ENCODE results near the gene CTNNB1.

Gene CTNNB1

GRCh38 chr3:41193794-41194539, 5.3 kb upstream of the CTNNB1 start:
- no peak for DNase-seq (ENCODE audit: low read depth)

GRCh38 chr3:41194701-41195100, 4.6 kb upstream of the CTNNB1 start:
- no peak for DNase-seq (ENCODE audit: low read depth)

DNA sequence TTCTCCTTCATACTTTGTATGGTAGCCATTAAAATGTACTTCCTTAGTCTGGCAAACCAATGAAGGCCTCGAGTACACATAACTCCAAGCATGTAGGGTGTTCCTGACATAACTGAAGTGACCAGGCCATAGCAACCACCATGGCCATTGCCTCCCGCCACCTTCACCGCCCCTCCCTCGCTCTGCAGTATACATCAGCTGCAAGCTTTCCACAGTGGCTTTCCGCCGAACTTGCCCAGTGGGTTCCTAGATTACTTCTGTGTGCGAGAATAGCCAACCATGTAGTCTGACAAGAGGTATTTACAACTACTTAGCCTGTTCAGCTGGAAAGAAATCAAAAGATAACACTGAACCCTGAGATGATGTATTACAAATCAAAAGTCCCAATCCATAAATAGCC, 3.4 kb upstream of the CTNNB1 start:
- no peak for DNase-seq (ENCODE audit: low read depth)

DNA sequence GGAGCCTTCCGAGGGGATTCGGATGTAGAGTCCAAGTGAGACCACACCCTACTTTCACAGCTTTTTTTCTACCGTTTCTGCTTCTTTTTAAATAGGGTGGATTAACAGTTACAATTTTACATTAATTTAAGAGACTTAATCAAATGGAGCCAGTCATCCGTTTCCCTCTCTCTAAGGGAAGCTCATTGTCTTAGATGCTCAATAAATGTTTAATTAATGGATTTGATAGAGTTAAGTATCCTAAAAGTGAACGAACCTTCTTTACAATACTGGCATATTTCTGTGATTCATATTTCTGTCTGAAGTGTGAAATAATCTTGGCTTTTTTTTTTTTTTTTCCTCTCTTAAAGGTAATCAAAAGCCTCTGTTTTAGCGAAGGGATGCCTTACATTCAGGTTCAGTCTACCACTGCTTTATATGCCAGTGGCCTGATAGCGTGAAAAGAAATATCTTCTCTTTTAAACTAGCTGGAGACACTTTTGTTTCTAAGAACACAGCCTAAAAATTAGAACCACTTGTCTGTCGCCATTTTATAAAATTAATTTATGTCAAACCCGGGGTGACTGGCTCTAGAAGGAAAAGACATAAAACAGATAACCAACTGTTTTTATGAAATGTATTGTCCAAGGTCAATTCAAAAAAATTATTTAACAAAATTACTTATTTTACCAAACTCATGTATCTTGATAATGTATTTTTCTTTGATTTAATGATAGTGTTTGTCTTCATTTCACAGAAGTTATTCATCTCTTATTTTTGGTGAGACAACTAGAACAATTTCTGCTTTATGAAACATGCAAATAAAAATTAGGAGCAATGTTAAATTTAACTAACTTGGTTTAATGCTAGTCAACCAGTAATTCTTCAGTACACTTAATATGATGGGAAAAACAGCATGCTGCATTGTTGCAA, 2.5 kb upstream of the CTNNB1 start:
- no peak for DNase-seq (ENCODE audit: low read depth)

DNA sequence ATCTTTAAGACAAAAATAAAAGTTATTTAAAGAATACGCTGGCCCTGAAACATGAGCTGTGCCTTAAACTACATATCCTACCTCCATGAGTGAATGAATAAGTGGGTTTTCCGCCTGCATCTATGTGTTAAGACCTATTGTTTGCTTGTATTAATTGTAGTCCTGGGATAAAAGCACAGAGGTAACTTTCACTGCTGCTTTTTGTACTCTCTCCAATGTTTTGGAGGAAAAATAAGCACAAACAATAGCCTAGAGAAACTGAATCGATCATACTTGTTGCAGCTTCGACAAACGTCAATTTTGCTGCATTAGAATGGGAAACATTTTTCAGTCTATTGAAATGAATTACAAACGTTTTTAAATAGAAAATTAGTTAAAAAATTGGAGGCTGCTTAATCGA, 1.3 kb upstream of the CTNNB1 start:
- no peak for DNase-seq (ENCODE audit: low read depth)

DNA sequence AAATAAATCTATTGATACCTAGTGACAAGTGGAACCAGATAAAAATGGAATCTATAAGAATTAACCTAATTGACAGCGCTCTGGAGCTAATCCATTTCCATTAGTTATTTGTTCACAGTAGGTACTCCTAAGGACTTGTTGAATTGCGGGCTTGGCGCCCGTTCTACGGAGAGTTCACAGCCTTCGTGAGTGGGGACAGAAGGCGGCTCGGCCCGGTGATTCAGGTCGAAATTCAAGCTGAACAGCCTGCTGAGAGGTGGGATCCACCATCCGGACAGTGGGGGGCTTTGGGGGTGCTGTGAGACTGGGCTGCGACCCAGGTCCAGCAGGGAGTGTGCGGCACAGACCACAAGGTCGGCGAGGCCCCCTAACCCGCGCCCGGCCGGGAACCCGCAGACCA, 779 bp upstream of the CTNNB1 start:
- no peak for DNase-seq (ENCODE audit: low read depth)

DNA sequence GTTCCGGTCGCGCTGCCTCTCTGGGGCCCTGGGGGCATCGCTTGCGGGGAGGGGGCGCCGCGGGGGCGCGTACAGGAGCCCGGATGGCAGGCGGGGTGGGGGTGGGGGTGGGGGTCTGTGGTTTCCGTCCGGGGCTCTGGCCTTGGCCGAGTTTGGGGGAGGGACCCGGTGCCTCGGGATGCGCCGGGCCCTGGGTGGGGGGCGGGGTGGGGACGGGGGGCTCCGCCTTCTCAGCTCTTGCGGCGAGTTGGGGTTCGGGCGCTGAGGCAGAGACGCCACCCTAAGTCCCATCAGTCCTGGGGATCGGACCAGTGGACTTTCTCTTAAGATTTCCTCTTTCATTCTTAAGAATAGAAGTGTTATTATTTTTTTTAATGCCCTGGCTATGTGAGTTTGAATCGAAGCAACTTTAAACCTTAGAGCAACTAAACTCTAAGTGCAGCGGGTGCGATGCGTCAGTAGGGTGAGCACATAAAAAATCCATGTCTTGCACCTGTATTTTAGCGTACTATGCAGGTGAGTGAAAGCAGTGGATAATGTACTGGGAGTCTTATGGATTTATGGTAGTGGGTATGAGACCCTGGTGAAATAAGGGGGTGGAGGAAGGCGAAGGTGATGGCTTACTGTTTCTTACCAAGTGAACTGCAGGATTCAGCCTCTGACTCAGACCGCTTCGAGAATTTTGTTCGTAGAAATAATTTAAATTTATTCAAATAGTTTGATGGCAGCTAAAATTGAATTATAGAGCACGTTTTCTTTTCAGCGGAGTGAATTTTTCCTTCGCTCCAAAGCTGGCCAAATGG, 762 bp downstream of the CTNNB1 start:
- no peak for DNase-seq (ENCODE audit: low read depth)

DNA sequence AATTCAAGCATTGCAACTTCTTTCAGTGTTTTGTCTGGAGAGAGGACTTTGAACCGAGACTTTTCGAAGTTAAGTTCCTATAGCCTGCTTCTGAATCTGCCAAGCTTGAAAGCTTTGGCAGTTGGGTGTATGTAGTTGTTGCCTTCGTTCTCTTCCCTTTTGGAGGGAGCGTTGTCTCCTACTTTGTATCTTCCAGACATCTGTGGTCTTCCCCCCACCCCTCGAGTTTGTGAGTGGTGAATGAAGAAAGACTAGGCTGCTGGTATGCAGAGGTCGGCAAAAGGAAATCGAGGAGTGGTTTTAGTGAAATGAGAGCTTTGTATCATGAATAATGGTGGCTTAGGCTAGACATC, 1.3 kb downstream of the CTNNB1 start:
- no peak for DNase-seq (ENCODE audit: low read depth)

DNA sequence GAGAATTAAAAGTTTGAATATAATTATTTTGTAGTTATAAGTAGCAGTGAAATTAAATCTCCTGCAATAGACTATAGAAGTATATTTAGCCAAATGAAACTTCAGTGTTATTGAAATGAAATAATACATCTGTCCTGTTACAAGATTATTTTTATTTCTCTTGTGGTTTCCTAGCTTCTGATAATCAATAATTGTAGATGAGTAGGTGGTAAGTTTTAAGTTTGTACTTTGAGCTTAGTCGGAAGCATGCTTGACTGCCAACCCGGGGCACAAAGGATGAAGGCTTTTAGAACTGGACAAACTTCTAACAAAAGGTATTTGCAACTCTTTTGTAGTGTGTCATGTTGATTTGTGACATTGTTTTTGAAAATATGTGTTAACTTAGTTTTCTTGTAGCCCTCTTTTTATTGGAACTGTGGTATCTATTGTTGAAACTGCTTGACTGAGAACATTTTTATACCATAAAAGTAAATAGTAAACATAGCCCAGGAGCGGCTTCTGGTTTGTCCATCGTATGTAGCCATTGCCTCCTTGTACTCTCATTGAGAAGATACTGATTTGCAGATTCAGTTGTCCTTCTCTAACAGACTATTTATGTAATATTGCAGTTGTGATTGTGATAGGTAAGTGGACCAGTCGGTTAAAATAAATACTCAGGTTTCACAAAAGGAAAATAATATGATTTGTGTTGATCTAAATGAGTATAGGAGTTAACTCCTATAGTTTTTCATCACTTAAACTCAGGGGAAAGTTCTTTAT, 2.9 kb downstream of the CTNNB1 start:
- no peak for DNase-seq (ENCODE audit: low read depth)

DNA sequence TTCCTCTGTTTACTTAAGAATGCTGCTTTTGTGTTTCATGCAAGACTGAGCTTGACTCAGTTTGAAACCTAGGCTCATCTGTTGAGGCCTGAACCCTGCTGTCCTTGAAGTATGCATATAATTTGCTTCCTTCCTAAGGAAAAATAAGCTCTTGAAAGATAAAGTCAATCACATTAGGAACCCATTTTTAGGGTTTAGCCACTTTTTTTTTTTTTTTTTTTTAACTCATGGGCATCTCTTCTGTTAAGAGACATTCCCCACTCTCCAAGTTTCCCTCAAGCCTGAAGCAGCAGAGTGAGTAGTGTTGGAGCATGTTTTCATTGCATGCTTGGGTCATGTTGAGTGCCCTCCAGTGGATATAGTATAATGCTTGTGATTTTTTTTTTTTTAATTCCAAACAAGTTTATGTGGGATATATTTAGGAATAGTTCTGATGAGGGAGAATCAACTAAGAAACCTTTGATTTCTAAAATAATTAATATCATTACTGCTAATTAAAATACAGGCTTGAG, 3.6 kb downstream of the CTNNB1 start:
- DNase-seq (ENCODE audit: low read depth) = no peak

GRCh38 chr3:41204369-41204768, 5.1 kb downstream of the CTNNB1 start:
- DNase-seq (ENCODE audit: low read depth) = no peak

- no peak for DNase-seq (ENCODE audit: low read depth)
Measured at GRCh38 chr3:41205591-41205990, 6.3 kb downstream of the CTNNB1 start.

DNA sequence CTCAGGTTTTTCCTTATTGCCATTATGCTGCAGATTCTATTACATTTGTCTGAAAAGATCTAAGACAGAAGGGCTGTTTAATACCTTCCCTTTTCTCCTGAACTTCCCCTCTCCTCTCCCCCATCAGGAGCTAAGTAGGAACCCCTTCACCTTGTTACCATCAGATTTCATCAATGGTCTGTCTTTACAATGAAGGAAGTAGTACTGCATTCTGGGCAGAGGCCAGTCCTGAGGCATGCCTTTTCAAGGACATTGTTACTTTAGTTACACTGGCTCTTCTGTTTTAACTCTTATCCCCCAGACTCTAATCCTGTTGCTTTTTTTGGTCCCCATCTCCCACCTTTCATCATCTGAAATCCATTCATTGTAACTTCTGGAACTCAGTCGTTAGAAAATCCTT, 8.1 kb downstream of the CTNNB1 start:
- no peak for DNase-seq (ENCODE audit: low read depth)

DNA sequence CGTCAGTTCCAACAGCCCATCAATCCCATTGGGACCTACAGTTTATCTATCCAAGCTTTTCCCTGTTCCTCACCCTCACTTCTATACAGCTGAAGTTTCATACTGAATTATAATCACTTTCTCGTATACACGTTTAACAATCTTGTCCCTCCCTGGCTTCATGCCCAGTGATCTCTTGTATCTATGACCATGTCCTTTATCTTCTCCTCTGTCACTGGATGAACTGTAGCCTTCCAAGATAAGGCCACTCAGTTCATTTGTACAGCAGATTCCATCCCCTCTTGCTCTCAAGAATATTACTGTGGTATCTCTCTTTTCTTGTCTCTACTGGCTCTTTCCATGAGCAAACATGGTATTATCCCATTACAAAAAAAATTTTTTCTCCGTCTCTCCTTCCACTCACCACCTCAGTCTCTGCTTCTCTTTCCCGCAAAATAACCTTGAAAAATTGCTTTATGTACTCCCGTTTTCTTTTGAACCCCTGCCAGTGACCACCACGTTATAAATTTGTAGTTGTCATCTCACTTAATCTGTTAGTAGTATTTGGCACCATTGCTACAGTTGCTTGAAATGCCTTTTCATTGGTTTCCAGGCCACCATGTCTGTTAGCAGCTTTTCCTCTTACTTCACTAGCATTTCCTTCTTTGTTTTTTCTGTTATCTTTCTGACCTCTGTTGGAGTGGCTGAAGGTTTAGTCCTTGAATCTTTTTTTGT, 9.4 kb downstream of the CTNNB1 start:
- DNase-seq (ENCODE audit: low read depth) = no peak

- DNase-seq (ENCODE audit: low read depth) = no peak
Measured at GRCh38 chr3:41209646-41210045, 10.3 kb downstream of the CTNNB1 start.

GRCh38 chr3:41210966-41211365, 11.7 kb downstream of the CTNNB1 start:
- no peak for DNase-seq (ENCODE audit: low read depth)

- DNase-seq (ENCODE audit: low read depth) = no peak
Measured at GRCh38 chr3:41212088-41212487, 12.8 kb downstream of the CTNNB1 start.

- no peak for DNase-seq (ENCODE audit: low read depth)
Measured at GRCh38 chr3:41213588-41213987, 14.3 kb downstream of the CTNNB1 start.

DNA sequence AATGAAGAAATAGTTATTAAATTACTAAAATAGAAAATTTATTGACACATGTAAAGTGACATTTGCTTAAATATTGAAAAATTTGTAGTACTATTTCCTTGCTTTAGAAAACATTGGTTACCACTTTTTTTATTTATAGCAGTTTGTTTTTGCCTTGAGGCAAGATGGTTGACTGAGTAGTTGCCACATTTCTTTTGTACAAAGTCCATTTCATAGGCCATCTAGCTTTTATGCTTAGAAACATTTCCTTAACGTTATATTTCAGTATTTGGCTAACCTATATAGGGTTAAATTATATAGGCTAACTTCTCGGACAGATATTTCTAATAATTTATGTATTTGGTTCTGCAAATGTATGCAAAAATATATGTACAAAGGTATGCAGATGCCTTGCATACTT, 17.1 kb downstream of the CTNNB1 start:
- no peak for DNase-seq (ENCODE audit: low read depth)

- no peak for DNase-seq (ENCODE audit: low read depth)
Measured at GRCh38 chr3:41216993-41217392, 17.7 kb downstream of the CTNNB1 start.

DNA sequence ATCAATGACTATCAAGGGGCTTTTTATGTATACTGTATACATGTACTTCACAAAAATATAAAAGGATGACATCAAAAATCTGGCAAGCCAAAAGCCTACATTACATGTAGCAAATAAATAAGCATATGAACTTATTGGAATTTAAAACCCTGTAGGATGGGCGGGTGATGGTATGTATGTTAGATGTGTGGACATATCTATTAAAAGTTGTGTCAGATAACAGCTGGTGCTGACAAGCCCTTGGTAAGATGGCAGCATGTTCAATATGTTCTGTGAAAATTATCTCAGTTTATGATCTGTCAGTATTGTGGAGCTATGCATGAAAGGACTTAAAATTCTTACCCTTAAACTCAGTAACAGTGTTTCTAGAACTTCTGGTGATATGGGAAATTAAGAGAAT, 20.1 kb downstream of the CTNNB1 start:
- DNase-seq (ENCODE audit: low read depth) = no peak
